ENCODE data around the gene MYH6. TPM values are rescaled to one million over a fixed set of nuclear protein-coding genes. Genes with fewer than 3 reads are reported as not detected.
"Not testable (repeated sequence)": the region's sequence is repeated elsewhere in the genome, so short reads cannot be mapped to it uniquely, and the experiment has no call there.

Gene MYH6
- total and polyA plus RNA-seq, 4 donors = 0.67 to 11.5 TPM; not detected in 2

DNA sequence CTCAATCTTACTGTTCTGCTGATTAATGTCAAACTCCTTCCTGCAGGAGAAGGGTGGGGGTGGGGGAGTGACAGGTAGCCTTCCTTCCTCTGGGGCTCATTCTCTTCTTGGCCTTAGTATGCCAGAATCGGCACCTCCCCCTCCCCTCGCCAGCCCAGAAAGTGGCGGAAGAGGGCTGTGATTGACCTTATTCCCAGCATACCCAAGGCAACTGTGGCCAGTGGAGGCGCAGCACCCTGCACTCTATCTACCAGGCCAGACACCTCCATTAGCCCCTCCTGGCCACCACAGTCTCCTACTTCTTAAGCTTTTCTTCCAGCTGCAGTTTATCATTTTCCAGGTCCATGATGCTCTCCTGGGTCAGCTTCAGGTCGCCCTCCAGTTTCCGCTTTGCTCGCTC is 15.5 kb downstream of the MYH6 start:
- Histone ChIP-seq H3K27me3 (ENCODE audit: control insufficient read depth in 1 of 2, insufficient read depth in 2 of 2, low read length in 1 of 2) (no peaks in the 10 kb centered on the region), H3K4me3 (ENCODE audit: low read length in 2 of 2) (no peak overlapping the region), H3K36me3 (ENCODE audit: control insufficient read depth in 1 of 2, insufficient read depth in 2 of 2, low read length in 1 of 2) (no peaks in the 10 kb centered on the region), H3K9me3 (ENCODE audit: control insufficient read depth, low read length) (no peaks in the 10 kb centered on the region), H3K4me1 (ENCODE audit: control insufficient read depth in 1 of 2, insufficient read depth in 2 of 2, low read length in 2 of 2) (no peaks in the 10 kb centered on the region), H3K27ac (ENCODE audit: low read depth in 1 of 2, low read length in 2 of 2) (no peak overlapping the region)
- intact Hi-C loops (cut with DNase I) = no loop called here
- ATAC-seq (ENCODE audit: low FRiP score) (no peak), DNase-seq (no peak)
- WGBS, 2 donors = 70 to 77% methylated on average over 7 of the region's 7 CpGs

DNA sequence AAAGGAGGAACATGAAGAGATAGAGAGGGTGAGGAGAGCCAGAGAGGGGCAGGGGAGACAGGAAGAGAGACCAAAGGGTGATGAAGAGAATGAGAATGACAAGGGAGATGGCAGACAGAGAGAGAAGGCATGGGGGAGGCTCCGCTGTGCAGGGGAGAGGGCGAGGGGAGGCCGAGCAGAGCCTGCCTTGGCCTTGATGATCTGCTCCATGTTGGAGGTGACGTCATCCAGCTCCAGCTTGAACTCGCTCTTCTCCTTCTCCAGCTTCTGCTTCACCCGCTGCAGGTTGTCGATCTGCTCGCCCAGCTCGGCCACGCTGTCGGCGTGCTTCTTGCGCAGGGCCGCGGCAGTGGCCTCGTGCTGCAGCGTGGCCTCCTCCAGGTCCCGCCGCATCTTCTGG is 18.2 kb downstream of the MYH6 start:
- intact Hi-C loops (cut with DNase I) = not testable (repeated sequence)

DNA sequence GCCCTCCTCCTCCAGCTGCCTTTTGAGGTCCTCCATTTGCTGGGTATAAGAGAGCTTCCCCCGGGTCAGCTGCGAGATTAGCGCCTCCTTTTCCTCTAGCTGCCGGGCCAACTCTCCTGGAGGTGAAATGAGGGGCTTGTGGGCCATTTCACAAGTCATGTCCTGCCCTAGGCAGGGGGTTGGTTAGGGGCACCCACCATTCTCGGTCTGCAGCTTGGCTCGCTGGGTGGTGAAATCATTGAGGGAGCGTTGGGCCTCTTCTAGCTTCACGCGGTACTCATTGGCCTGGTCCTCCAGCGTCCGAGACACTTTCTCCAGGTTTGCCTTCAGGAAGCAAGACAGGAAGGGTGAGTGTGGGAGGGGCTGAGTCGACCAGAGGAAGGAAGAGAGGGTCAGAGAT is 18.7 kb downstream of the MYH6 start:
- Histone ChIP-seq H3K27me3 (ENCODE audit: control insufficient read depth in 1 of 2, insufficient read depth in 2 of 2, low read length in 1 of 2) (no peaks in the 10 kb centered on the region), H3K4me1 (ENCODE audit: control insufficient read depth in 1 of 2, insufficient read depth in 2 of 2, low read length in 2 of 2) (no peaks in the 10 kb centered on the region), H3K27ac (ENCODE audit: low read depth in 1 of 2, low read length in 2 of 2) (no peak overlapping the region), H3K36me3 (ENCODE audit: control insufficient read depth in 1 of 2, insufficient read depth in 2 of 2, low read length in 1 of 2) (no peaks in the 10 kb centered on the region), H3K4me3 (ENCODE audit: low read length in 2 of 2) (no peak overlapping the region), H3K9me3 (ENCODE audit: control insufficient read depth, low read length) (no peaks in the 10 kb centered on the region)
- no peak for ATAC-seq (ENCODE audit: low FRiP score)
- intact Hi-C loops (cut with DNase I) = no loop called here
- no peak for DNase-seq
- 78 to 83% methylated on average over 12 of the region's 12 CpGs for WGBS, 2 donors

More for the DNA sequence above, 18.2 kb downstream of the MYH6 start:
- 95 to 100% methylated on average over 2 to 5 of the region's 19 CpGs for WGBS, 2 donors
- not testable (repeated sequence) for H3K27me3 ChIP-seq (ENCODE audit: control insufficient read depth in 1 of 2, insufficient read depth in 2 of 2, low read length in 1 of 2); ATAC-seq (ENCODE audit: low FRiP score); H3K9me3 ChIP-seq (ENCODE audit: control insufficient read depth, low read length); H3K27ac ChIP-seq (ENCODE audit: low read depth in 1 of 2, low read length in 2 of 2); H3K36me3 ChIP-seq (ENCODE audit: control insufficient read depth in 1 of 2, insufficient read depth in 2 of 2, low read length in 1 of 2); H3K4me3 ChIP-seq (ENCODE audit: low read length in 2 of 2); H3K4me1 ChIP-seq (ENCODE audit: control insufficient read depth in 1 of 2, insufficient read depth in 2 of 2, low read length in 2 of 2); DNase-seq

DNA sequence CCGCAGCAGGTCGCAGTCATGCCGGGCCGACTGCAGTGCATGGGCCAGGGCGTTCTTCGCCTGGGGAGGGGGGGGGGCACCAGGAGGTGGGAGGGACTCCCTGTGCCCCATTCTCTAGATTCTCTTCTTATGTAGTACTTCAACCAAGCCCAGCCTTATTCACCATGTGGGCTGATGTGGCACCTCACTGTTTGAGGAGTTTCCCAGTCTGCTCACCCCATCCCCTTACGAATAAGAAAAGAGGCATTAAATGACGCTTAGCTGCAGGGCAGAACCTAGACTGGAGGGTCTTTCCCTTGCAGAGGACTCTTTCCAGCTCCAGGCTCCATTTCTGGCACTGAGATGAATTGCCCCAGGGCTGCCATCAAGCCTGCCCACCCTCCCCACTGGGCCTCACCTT is 19.1 kb downstream of the MYH6 start:
- H3K27me3 ChIP-seq (ENCODE audit: control insufficient read depth in 1 of 2, insufficient read depth in 2 of 2, low read length in 1 of 2) = no peaks in the 10 kb centered on the region
- ATAC-seq (ENCODE audit: low FRiP score) (no peak), DNase-seq (no peak)
- H3K27ac ChIP-seq (ENCODE audit: low read depth in 1 of 2, low read length in 2 of 2) = no peak overlapping the region
- intact Hi-C loops (cut with DNase I) = no loop called here
- no peaks in the 10 kb centered on the region for H3K36me3 ChIP-seq (ENCODE audit: control insufficient read depth in 1 of 2, insufficient read depth in 2 of 2, low read length in 1 of 2)
- no peak overlapping the region for H3K4me3 ChIP-seq (ENCODE audit: low read length in 2 of 2)
- H3K9me3 ChIP-seq (ENCODE audit: control insufficient read depth, low read length) = no peaks in the 10 kb centered on the region
- 86 to 87% methylated on average over 7 to 8 of the region's 8 CpGs for WGBS, 2 donors
- H3K4me1 ChIP-seq (ENCODE audit: control insufficient read depth in 1 of 2, insufficient read depth in 2 of 2, low read length in 2 of 2) = no peaks in the 10 kb centered on the region

DNA sequence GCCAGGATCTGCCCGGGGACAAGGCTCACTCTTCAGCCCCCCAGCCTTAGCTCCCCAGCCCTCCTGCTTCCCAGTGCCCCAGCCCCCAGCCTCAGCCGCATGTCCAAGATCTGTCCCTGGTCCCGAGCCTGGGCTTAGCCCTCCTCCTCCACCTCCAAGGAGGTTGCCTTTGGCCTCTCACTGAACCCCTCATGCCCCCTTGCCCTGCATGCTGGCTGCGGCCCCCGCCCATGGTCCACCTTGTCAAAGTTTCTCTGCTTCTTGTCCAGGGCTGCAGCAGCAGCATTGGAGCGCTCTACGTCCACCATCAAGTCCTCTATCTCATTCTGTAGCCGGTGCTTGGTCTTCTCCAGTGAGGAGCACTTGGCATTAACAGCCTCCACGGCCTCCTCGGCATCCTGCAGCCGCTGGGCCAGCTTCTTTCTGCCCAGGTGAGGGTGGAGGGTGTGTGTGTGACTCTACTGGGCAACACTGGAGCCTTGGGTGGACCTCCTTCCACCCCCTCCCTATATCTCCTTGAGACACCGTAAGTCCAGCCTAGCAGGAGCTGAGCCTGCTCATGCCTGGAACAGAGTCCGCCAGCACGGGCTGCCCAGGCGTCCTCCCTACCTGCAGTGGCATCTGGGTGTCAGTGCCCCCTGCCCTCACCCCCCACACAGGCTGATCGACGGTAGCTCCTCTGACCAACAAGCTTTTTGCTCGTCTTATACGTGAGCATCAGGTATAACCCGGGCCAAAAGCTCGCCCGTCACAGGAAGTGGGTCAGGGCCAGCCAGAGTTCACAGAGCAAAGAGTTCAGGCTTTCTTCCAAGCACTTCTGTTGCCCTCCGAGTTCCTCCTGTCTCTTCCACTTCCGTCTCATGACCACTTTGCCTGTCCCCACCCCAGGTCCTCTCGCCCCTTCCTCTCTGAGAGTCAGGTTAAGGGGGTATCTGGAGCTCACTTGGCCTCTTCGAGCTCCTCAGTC is 19.9 kb downstream of the MYH6 start:
- H3K27ac ChIP-seq (ENCODE audit: low read depth in 1 of 2, low read length in 2 of 2) = no peak overlapping the region
- ATAC-seq (ENCODE audit: low FRiP score) = no peak

DNA sequence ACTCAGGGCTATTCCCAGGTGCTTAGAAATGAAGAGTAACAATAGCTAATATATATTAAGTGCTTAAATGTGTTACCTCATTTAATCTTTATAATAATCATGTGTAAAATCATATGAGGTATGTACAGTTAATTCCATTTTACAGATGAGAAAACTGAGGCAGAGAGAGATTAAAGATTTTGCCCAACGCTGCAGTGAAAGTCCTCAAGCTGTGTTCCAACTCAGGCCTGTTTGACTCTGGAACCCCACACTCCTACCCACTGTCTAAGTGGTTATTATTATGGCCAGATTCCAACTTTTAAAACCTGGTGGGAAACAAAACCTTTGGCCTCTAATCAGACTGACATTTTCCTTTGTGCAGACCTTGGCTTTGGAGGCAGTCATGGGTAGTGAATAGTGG is 21.1 kb downstream of the MYH6 start:
- intact Hi-C loops (cut with DNase I) = no loop called here
- 86 to 93% methylated on average over 1 of the region's 1 CpG for WGBS, 2 donors
- no peak for DNase-seq

More for the DNA sequence above, 19.9 kb downstream of the MYH6 start:
- H3K9me3 ChIP-seq (ENCODE audit: control insufficient read depth, low read length) = no peaks in the 10 kb centered on the region
- DNase-seq = no peak
- H3K4me1 ChIP-seq (ENCODE audit: control insufficient read depth in 1 of 2, insufficient read depth in 2 of 2, low read length in 2 of 2) = no peaks in the 10 kb centered on the region
- no peak overlapping the region for H3K4me3 ChIP-seq (ENCODE audit: low read length in 2 of 2)
- WGBS, 2 donors = 78 to 83% methylated on average over 26 of the region's 26 CpGs
- no peaks in the 10 kb centered on the region for H3K27me3 ChIP-seq (ENCODE audit: control insufficient read depth in 1 of 2, insufficient read depth in 2 of 2, low read length in 1 of 2)
- no peaks in the 10 kb centered on the region for H3K36me3 ChIP-seq (ENCODE audit: control insufficient read depth in 1 of 2, insufficient read depth in 2 of 2, low read length in 1 of 2)
- intact Hi-C loops (cut with DNase I) = no loop called here

DNA sequence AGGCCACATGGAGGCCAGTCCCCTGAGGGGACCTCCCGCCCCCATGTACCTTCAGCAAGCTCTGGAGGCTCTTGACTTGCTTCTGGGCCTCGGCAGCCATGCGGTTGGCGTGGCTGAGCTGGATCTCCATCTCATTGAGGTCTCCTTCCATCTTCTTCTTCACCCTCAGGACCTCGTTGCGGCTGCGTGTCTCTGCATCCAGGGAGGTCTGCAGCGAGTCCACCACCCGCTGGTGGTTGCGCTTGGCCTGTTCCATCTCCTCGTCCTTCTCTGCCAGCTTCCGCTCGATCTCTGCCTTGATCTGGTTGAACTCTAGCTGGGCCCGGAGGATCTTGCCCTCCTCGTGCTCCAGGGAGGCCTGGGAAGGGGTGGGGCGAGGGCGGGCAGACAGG is 21.8 kb downstream of the MYH6 start:
- H3K4me3 ChIP-seq (ENCODE audit: low read length in 2 of 2); H3K36me3 ChIP-seq (ENCODE audit: control insufficient read depth in 1 of 2, insufficient read depth in 2 of 2, low read length in 1 of 2); H3K27me3 ChIP-seq (ENCODE audit: control insufficient read depth in 1 of 2, insufficient read depth in 2 of 2, low read length in 1 of 2); H3K9me3 ChIP-seq (ENCODE audit: control insufficient read depth, low read length); ATAC-seq (ENCODE audit: low FRiP score); DNase-seq; H3K27ac ChIP-seq (ENCODE audit: low read depth in 1 of 2, low read length in 2 of 2); intact Hi-C loops (cut with DNase I); H3K4me1 ChIP-seq (ENCODE audit: control insufficient read depth in 1 of 2, insufficient read depth in 2 of 2, low read length in 2 of 2): not testable (repeated sequence)
- 85 to 89% methylated on average over 17 of the region's 17 CpGs for WGBS, 2 donors

More for the DNA sequence above, 21.1 kb downstream of the MYH6 start:
- no peak overlapping the region for H3K27ac ChIP-seq (ENCODE audit: low read depth in 1 of 2, low read length in 2 of 2)
- no peaks in the 10 kb centered on the region for H3K4me1 ChIP-seq (ENCODE audit: control insufficient read depth in 1 of 2, insufficient read depth in 2 of 2, low read length in 2 of 2)
- no peaks in the 10 kb centered on the region for H3K36me3 ChIP-seq (ENCODE audit: control insufficient read depth in 1 of 2, insufficient read depth in 2 of 2, low read length in 1 of 2)
- H3K4me3 ChIP-seq (ENCODE audit: low read length in 2 of 2) = no peak overlapping the region
- H3K27me3 ChIP-seq (ENCODE audit: control insufficient read depth in 1 of 2, insufficient read depth in 2 of 2, low read length in 1 of 2) = no peaks in the 10 kb centered on the region
- H3K9me3 ChIP-seq (ENCODE audit: control insufficient read depth, low read length) = no peaks in the 10 kb centered on the region
- ATAC-seq (ENCODE audit: low FRiP score) = no peak

DNA sequence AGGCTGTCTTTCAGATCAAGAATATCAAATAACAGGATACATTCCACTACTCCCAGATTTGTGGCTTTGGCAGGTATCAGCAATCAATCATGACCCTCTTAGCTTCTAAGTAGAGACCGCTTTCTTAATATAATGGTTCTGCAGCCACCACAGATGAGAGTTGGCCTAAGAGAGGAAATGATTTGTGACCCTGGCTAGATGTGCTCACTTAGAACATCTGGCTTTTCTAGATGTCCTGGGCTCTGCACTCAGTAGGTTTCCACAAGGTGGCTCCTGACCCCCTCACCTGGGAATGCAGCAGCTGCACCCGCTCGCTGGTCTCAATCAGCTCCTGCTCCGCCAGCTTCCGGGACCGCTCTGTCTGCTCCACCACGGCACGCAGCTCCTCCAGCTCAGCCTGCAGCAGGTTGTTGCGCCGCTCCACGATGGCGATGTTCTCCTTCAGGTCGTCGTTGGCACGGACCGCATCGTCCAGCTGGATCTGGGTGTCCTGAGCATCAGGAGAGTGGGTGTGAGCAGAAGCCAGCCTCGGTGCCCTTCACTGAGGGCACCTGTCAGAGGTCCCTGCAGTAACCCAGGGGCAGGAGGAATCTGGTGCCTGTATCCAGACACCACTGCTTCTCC is 22.3 kb downstream of the MYH6 start:
- ATAC-seq (ENCODE audit: low FRiP score) (no peak), DNase-seq (no peak)
- 89 to 90% methylated on average over 18 of the region's 18 CpGs for WGBS, 2 donors
- H3K27me3 ChIP-seq (ENCODE audit: control insufficient read depth in 1 of 2, insufficient read depth in 2 of 2, low read length in 1 of 2) = no peaks in the 10 kb centered on the region
- no peak overlapping the region for H3K27ac ChIP-seq (ENCODE audit: low read depth in 1 of 2, low read length in 2 of 2)
- intact Hi-C loops (cut with DNase I) = no loop called here
- H3K4me3 ChIP-seq (ENCODE audit: low read length in 2 of 2) = no peak overlapping the region
- no peaks in the 10 kb centered on the region for H3K9me3 ChIP-seq (ENCODE audit: control insufficient read depth, low read length)
- no peaks in the 10 kb centered on the region for H3K36me3 ChIP-seq (ENCODE audit: control insufficient read depth in 1 of 2, insufficient read depth in 2 of 2, low read length in 1 of 2)
- no peaks in the 10 kb centered on the region for H3K4me1 ChIP-seq (ENCODE audit: control insufficient read depth in 1 of 2, insufficient read depth in 2 of 2, low read length in 2 of 2)

DNA sequence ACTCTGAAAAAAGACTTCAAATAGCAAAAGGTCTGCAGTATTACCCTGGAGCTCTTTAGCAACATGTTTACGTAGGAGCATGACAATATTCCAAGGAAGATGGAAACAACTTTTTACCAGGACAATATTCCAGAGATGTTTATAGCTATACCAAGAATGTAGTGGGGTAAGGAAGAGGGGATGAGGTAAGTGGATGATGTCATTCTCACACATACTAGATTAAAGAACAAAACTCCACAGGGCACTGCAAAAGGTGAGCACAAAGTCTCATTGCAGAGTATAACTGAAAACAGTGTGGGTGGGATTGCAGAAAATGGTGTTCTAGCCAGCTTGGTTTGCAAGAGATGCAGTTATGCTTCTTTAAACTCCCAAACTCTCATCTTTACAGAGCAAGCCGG is 22.8 kb downstream of the MYH6 start:
- WGBS, 2 donors = 83 to 85% methylated on average over 2 of the region's 2 CpGs

More for the DNA sequence above, 22.8 kb downstream of the MYH6 start:
- DNase-seq (no peak), ATAC-seq (ENCODE audit: low FRiP score) (no peak)
- intact Hi-C loops (cut with DNase I) = no loop called here
- Histone ChIP-seq H3K4me1 (ENCODE audit: control insufficient read depth in 1 of 2, insufficient read depth in 2 of 2, low read length in 2 of 2) (no peaks in the 10 kb centered on the region), H3K9me3 (ENCODE audit: control insufficient read depth, low read length) (no peaks in the 10 kb centered on the region), H3K4me3 (ENCODE audit: low read length in 2 of 2) (no peak overlapping the region), H3K27ac (ENCODE audit: low read depth in 1 of 2, low read length in 2 of 2) (no peak overlapping the region), H3K36me3 (ENCODE audit: control insufficient read depth in 1 of 2, insufficient read depth in 2 of 2, low read length in 1 of 2) (no peaks in the 10 kb centered on the region), H3K27me3 (ENCODE audit: control insufficient read depth in 1 of 2, insufficient read depth in 2 of 2, low read length in 1 of 2) (no peaks in the 10 kb centered on the region)

Measured in aorta (tissue), 5 donors.